Erythroblast (primary cell): ENCODE results near the gene PINK1.

Experiments used
- DNase-seq, 2 experiments: peaks; one replicate each; lab custom pipeline; 2025; lab: John Stamatoyannopoulos, UW
- GATA1 ChIP-seq: IDR thresholded peaks from 2 replicates; pipeline ENCODE4 v1.6.1; 2011; ENCODE audit warnings: low read depth, mild to moderate bottlenecking, control low read depth, low read length, moderate library complexity
- POLR2A ChIP-seq: IDR thresholded peaks from 2 replicates; pipeline ENCODE4 v1.6.1; 2011; ENCODE audit warnings: mild to moderate bottlenecking, low read length

Gene PINK1

GRCh38 chr1:20633190-20634064 lies at the start of gene PINK1:
TSS of gene PINK1 (plus strand) at chr1:20633458. CDS start at chr1:20633549, 91 bp downstream.
- TF ChIP-seq POLR2A = peak; percentile 81
- no peak for TF ChIP-seq GATA1
- peak; percentile 86 to 92 for DNase-seq

DNA sequence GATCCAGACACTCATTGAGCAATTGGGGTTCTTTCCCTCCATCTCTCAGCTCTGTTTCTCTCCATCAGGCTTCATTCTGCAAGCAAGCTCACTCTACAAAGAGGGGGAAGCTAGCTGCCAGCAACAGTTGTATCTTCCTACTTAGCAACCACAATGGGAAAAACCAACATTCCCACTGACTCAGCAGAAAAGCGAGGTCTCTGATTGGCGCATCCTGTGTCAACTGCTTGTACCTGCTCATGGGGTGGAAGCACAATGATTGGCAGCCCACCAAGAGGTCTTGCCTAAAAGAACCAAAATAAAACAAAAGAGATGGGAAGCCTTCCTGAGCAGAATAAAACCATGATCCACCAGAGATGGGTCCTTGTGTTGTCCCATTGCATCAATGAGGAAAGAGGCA lies 48.4 kb upstream of the PINK1 start:
- DNase-seq = no peak
- TF ChIP-seq GATA1 (no peak), POLR2A (no peak)

- DNase-seq = no peak
- TF ChIP-seq POLR2A (no peak), GATA1 (no peak)
Observed at GRCh38 chr1:20586953-20587660, 46.2 kb upstream of the PINK1 start.

GRCh38 chr1:20587661-20588053 lies 45.6 kb upstream of the PINK1 start:
- DNase-seq = peak in 1 of 2 experiments; percentile 16
- TF ChIP-seq POLR2A (no peak), GATA1 (no peak)

DNA sequence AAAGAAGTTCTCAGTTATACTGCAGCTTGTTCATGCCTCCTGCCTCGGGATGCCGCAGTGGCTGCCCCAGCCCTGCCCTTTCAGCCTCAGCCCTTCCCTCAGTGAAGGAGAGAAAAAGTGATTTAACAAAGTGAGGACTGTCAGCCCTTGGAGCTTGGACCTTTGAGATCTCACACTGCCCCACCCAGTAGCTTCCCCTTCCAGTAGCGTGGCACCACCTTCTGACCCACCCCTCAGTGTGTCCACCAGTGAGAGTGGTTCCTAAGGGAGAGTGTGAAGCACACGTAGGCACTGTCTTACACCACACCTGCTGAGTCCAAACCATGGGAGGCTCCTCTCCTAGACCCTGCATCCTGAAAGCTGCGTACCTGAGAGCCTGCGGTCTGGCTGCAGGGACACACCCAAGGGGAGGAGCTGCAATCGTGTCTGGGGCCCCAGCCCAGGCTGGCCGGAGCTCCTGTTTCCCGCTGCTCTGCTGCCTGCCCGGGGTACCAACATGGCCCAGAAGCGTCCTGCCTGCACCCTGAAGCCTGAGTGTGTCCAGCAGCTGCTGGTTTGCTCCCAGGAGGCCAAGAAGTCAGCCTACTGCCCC lies 44.5 kb upstream of the PINK1 start, which contains the start of gene CDA:
TSS of gene CDA (plus strand) at position 464 of the 592 bp plus-strand sequence. CDS start at position 497, 33 bp downstream.
- DNase-seq = no peak
- TF ChIP-seq POLR2A = no peak
- TF ChIP-seq GATA1 = no peak

- TF ChIP-seq GATA1 = no peak
- DNase-seq = no peak
Observed at GRCh38 chr1:20589331-20590278, 43.7 kb upstream of the PINK1 start.

- no peak for DNase-seq
- no peak for TF ChIP-seq GATA1
- no peak for TF ChIP-seq POLR2A
Observed at GRCh38 chr1:20590306-20590777, 42.9 kb upstream of the PINK1 start.

DNA sequence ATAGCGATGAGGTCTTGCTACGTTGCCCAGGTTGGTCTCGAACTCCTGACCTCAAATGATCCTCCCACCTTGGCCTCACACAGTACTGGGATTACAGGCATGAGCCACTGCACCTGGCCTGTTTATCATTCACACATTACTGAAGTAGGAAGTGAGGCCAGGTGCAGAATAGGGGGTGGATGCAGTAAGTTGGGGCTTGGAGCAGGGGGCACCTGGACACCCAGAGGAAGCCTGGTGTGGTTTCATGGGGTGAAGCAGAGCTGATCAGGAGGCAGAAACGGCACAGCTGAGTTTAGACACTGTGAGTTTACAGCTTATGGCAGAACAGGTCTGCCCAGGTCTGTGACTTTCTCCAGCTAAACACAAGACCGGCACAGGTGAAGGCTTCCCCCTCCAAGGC lies 39.5 kb upstream of the PINK1 start:
- no peak for DNase-seq
- no peak for TF ChIP-seq POLR2A

GRCh38 chr1:20594746-20595145 lies 38.5 kb upstream of the PINK1 start:
- no peak for DNase-seq
- TF ChIP-seq GATA1 = no peak
- TF ChIP-seq POLR2A = no peak

DNA sequence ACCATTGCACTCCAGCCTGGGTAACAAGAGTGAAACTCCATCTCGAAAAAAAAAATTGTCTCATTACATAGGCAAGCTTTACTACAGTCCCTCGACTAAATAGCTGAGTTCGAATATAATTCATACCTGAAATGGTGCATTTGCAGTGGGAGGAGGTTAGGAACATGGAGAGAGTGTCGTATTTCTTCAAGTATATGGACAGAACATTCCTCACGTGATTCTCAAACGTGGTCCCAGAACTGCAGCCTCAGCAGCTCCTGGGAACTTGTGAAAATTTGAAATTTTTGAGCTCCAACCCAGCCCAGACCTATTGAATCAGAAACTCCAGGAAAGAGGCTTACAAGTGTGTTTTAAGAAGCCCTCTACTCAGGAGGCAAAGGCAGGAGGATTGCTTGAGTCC lies 37.2 kb upstream of the PINK1 start:
- no peak for DNase-seq
- TF ChIP-seq POLR2A (no peak), GATA1 (no peak)

DNA sequence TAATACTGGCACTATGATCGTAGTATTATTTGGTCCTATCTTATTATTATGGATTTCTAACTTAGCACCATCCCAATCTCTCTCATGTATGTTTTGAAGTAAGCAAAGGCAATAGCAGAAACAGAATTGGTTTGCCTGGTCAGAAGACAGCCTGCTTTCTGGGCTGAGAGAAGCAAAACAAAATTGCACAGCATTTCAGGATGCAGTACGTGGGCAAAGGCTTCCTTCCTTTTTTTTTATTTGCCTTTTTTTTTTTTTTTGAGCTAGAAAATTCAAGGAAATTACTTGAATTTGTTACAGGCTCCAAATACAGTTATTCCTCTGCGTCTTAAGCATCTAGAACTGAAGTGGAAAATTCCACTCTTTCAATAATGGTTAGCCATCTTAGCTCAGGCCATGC lies 35.6 kb upstream of the PINK1 start:
- TF ChIP-seq POLR2A = no peak
- TF ChIP-seq GATA1 = no peak
- no peak for DNase-seq

GRCh38 chr1:20600156-20600555 lies 33.1 kb upstream of the PINK1 start:
- no peak for TF ChIP-seq POLR2A
- no peak for TF ChIP-seq GATA1
- no peak for DNase-seq

GRCh38 chr1:20601129-20601825 lies 32.0 kb upstream of the PINK1 start:
- no peak for TF ChIP-seq POLR2A
- TF ChIP-seq GATA1 = no peak
- DNase-seq = no peak
